Suprapubic skin (tissue), 4 donors: Measurements from ENCODE around the gene UBTD2. TPM values are rescaled to one million over a fixed set of nuclear protein-coding genes. Genes with fewer than 3 reads are reported as not detected.

Experiments used
- DNase-seq, 2 donors: peaks; one replicate each; pipeline ENCODE4 v3.0.0-alpha.2; 2019; ENCODE audit warnings: low spot score in 2 of 2
- H3K27ac ChIP-seq: fragments of 200-600 bp; sonication (generic); one replicate; pipeline ENCODE4 v1.5.1; 2019
- H3K27me3 ChIP-seq: fragments of 200-600 bp; sonication (generic); one replicate; pipeline ENCODE4 v1.5.1; 2019
- H3K36me3 ChIP-seq: fragments of 200-600 bp; sonication (generic); one replicate; pipeline ENCODE4 v1.5.1; 2019
- H3K4me1 ChIP-seq: fragments of 200-600 bp; sonication (generic); one replicate; pipeline ENCODE4 v1.5.1; 2019
- H3K4me3 ChIP-seq: fragments of 200-600 bp; sonication (generic); one replicate; pipeline ENCODE4 v1.5.1; 2019; ENCODE audit warnings: mild to moderate bottlenecking
- H3K9me3 ChIP-seq: fragments of 200-600 bp; sonication (generic); one replicate; pipeline ENCODE4 v1.5.1; 2019
- CTCF ChIP-seq, 2 donors: fragments of 200-600 bp in 1 of 2; fragments of 450-650 bp in 1 of 2; sonication (generic) in 1 of 2; IDR thresholded peaks; one replicate each; pipeline ENCODE4 v1.5.1; 2016 to 2019; ENCODE audit warnings: antibody characterized with exemption in 2 of 2, mild to moderate bottlenecking in 1 of 2, moderate library complexity in 1 of 2
- EP300 ChIP-seq: sonication (generic); formaldehyde crosslinking; IDR thresholded peaks from one replicate; pipeline ENCODE4 v1.6.1; 2017; ENCODE audit warnings: antibody characterized with exemption
- POLR2A ChIP-seq, 2 donors: fragments of 450-650 bp; IDR thresholded peaks; one replicate each; pipeline ENCODE4 v1.6.1; 2017; ENCODE audit warnings: antibody characterized with exemption in 2 of 2, mild to moderate bottlenecking in 2 of 2, moderate library complexity in 2 of 2
- POLR2AphosphoS5 ChIP-seq, 3 donors: sonication (generic); formaldehyde crosslinking; IDR thresholded peaks; one replicate each; pipeline ENCODE4 v1.6.1; 2017; ENCODE audit warnings: antibody characterized with exemption in 3 of 3
- WGBS: methylation state at CpG from one replicate; pipeline ENCODE4 v1.1.5; 2018; 5-methylcytosine and 5-hydroxymethylcytosine counted together
- total RNA-seq, 4 donors: library from RNA; depleted of rRNA; stranded (reverse); fragments of >200 nt; gene quantifications; one replicate each; pipeline ENCODE4 v1.1.0, GENCODE V29; 2016

UBTD2 gene
- total RNA-seq, 4 donors from 2014 or later, result 7.0 to 14.6 (median 12.8) TPM

DNA sequence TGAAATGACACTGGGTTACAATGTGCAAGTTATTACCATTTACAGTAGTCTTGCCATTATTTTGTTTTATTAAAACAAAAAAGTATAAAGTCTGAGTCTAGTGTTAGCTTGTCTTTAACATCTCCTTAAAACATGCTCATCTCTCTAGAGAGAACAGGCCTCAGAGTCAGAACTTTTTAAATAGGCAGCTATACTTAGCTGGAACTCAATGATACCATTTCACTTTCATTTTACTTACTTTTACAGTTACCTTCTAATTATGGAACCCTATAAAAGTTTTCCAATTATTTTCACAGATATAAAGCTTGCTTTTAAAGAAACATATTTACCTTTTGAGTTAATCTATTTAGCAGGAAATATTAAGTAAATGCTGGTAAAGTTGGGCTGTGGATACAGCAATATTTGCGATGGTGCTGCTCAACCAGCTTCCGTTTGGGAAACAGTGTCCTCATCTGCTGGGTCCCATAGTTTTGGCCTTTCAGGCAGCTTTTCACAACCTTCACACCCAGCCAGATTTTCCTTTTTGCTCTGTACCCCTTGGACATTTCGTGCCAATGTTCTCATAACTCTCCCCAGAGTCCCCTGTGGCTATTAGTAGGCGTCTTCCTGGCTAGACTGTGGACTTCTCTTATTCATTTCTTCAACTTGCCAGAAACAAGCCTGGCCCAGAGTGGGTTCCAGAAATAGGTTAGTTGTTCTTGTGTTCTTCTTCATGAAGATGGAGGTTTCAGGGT, 36.3 kb upstream of the UBTD2 start:
- Histone ChIP-seq H3K27me3 (no peaks in the 10 kb centered on the region), H3K4me3 (no peak overlapping the region), H3K4me1 (peaks cover 8% of the 10 kb centered on the region), H3K9me3 (no peaks in the 10 kb centered on the region), H3K27ac (no peak overlapping the region), H3K36me3 (no peaks in the 10 kb centered on the region)
- WGBS, result 53% methylated on average over 4 of the region's 4 CpGs
- TF ChIP-seq CTCF (IDR thresholded peaks at IDR 0.05), result no peak
- TF ChIP-seq POLR2AphosphoS5 (IDR thresholded peaks at IDR 0.05), result no peak
- TF ChIP-seq EP300, result no peak
- TF ChIP-seq POLR2A (IDR thresholded peaks at IDR 0.05), result no peak
- DNase-seq, result peak in 1 of 2 donors; percentile 31

- Histone ChIP-seq H3K27me3 (no peaks in the 10 kb centered on the region), H3K4me3 (no peak overlapping the region), H3K9me3 (no peaks in the 10 kb centered on the region), H3K27ac (no peak overlapping the region), H3K36me3 (no peaks in the 10 kb centered on the region), H3K4me1 (no peaks in the 10 kb centered on the region)
- TF ChIP-seq POLR2A (IDR thresholded peaks at IDR 0.05) (no peak), POLR2AphosphoS5 (IDR thresholded peaks at IDR 0.05) (no peak), CTCF (IDR thresholded peaks at IDR 0.05) (no peak)
- 96% methylated on average over 11 of the region's 11 CpGs for WGBS
- DNase-seq, result peak in 1 of 2 donors; percentile 35
These were observed 32.3 kb upstream of the UBTD2 start for GRCh38 chr5:172315587-172316493.

DNA sequence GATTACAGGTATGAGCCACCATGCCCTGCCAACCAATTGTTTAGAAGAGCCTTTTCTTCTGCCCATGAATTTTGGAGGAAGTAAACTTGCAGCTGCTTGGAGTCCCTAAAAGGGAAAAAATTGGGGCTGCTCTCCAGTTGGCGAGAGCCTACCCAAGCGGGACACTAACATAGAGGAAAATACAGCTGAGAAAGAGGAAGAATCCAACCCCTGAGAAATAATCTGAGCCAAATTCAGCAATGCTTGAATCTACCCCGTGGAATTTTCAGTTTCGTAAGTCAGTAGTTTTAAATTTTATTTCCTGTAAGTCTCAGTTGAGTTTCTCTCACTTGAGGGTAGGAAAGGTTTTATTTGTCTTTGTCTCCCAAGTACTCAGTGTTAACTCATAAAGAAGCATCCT, 30.4 kb upstream of the UBTD2 start:
- no peak for TF ChIP-seq POLR2A (IDR thresholded peaks at IDR 0.05)
- no peak for TF ChIP-seq CTCF (IDR thresholded peaks at IDR 0.05)
- no peak for DNase-seq
- no peak overlapping the region for H3K27ac ChIP-seq

GRCh38 chr5:172312286-172312685, 28.7 kb upstream of the UBTD2 start:
- Histone ChIP-seq H3K27me3 (no peaks in the 10 kb centered on the region), H3K4me1 (no peaks in the 10 kb centered on the region), H3K36me3 (no peaks in the 10 kb centered on the region), H3K9me3 (no peaks in the 10 kb centered on the region), H3K4me3 (no peak overlapping the region), H3K27ac (no peak overlapping the region)
- WGBS, result 44% methylated on average over 1 of the region's 1 CpG
- TF ChIP-seq EP300 (no peak), POLR2AphosphoS5 (IDR thresholded peaks at IDR 0.05) (no peak), CTCF (IDR thresholded peaks at IDR 0.05) (no peak), POLR2A (IDR thresholded peaks at IDR 0.05) (no peak)
- no peak for DNase-seq

More for the DNA sequence above, 30.4 kb upstream of the UBTD2 start:
- no peaks in the 10 kb centered on the region for H3K4me1 ChIP-seq
- no peaks in the 10 kb centered on the region for H3K36me3 ChIP-seq
- WGBS, result 86% methylated on average over 4 of the region's 4 CpGs
- H3K4me3 ChIP-seq, result no peak overlapping the region
- H3K9me3 ChIP-seq, result no peaks in the 10 kb centered on the region
- no peaks in the 10 kb centered on the region for H3K27me3 ChIP-seq

DNA sequence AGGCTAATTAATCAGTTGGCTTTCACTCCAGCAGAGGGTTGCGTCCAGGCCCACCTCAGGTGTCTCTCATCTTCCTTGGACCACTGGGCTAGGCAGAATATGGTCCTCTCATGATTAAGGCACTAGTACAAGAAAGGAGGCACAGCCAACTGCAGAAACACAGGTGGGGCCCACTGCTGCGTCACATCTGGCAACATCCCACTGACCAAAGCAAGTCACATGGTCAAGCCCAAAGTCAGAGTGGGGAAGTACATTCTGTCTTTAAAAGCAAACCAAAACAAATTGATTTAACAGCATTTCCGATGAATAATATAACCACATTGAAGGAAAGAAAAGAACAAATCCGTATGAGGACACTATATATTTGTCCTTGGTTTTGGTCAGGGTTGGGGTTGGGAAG, 28.0 kb upstream of the UBTD2 start:
- Histone ChIP-seq H3K4me3 (no peak overlapping the region), H3K27me3 (no peaks in the 10 kb centered on the region), H3K27ac (no peak overlapping the region), H3K36me3 (no peaks in the 10 kb centered on the region), H3K9me3 (no peaks in the 10 kb centered on the region), H3K4me1 (no peaks in the 10 kb centered on the region)
- TF ChIP-seq EP300 (no peak), POLR2AphosphoS5 (IDR thresholded peaks at IDR 0.05) (no peak), CTCF (IDR thresholded peaks at IDR 0.05) (no peak), POLR2A (IDR thresholded peaks at IDR 0.05) (no peak)
- no peak for DNase-seq
- WGBS, result 86% methylated on average over 4 of the region's 4 CpGs
